HG02588 (cell line): ENCODE measurements around the gene LNX2.

Experiments used
- ATAC-seq: cut with Tn5 transposase; IDR thresholded peaks from one replicate; pipeline ENCODE4 v1.9.1; 2021; ENCODE audit warnings: mild to moderate bottlenecking, moderate library complexity; ENCODE audit not compliant: unreplicated experiment

The LNX2 gene

DNA sequence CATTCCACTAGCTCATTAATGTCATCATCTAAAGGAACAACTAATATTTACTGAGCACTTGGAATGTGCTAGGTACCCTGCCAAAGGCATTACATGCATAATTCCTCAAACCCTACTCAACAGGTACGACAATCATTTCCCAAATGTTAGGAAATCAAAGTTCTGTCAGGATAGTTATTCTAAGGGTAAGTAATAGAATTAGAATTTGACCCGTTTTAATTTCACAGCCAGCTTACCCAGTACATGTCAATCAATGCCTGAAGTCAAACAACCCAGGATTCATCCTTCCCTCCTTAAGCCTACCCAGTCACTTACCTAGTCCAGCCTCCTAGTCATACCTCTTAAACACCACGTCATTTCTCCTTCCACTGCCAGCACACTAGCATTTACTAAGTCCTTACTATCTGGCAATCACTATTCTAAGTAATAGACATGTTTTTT, 2.4 kb downstream of the LNX2 start:
- ATAC-seq = no peak

- ATAC-seq = no peak
Observed at GRCh38 chr13:27613628-27614027, 6.7 kb downstream of the LNX2 start.

- no peak for ATAC-seq
Observed at GRCh38 chr13:27607125-27607524, 13.2 kb downstream of the LNX2 start.

- ATAC-seq = no peak
Observed at GRCh38 chr13:27605610-27606200, 14.6 kb downstream of the LNX2 start.

GRCh38 chr13:27605099-27605498, 15.2 kb downstream of the LNX2 start:
- ATAC-seq = no peak

GRCh38 chr13:27601803-27602202, 18.5 kb downstream of the LNX2 start:
- ATAC-seq = no peak

GRCh38 chr13:27601208-27601607, 19.1 kb downstream of the LNX2 start:
- ATAC-seq = no peak

DNA sequence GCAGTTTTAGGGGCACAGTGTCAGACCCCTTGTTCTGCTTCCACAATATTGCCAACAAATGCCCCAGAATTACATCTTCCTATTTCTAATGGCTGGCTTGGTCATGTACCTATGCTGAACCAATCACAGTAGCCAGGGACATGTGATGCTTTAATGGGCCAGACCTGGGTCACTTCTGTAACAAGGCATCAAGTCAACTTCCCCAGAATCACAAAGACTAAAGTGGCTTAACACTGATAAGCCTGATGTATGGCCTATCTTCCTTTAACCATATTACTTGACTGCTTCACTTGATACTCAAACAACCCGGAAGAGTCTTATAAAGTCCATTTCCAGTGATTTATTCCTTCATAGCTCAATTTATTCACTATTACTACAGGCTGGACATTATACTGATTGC, 19.6 kb downstream of the LNX2 start:
- ATAC-seq = no peak

- ATAC-seq = no peak
Observed at GRCh38 chr13:27599845-27600553, 20.3 kb downstream of the LNX2 start.

- no peak for ATAC-seq
Observed at GRCh38 chr13:27599096-27599495, 21.2 kb downstream of the LNX2 start.

GRCh38 chr13:27595055-27595811, 25.1 kb downstream of the LNX2 start:
- no peak for ATAC-seq

DNA sequence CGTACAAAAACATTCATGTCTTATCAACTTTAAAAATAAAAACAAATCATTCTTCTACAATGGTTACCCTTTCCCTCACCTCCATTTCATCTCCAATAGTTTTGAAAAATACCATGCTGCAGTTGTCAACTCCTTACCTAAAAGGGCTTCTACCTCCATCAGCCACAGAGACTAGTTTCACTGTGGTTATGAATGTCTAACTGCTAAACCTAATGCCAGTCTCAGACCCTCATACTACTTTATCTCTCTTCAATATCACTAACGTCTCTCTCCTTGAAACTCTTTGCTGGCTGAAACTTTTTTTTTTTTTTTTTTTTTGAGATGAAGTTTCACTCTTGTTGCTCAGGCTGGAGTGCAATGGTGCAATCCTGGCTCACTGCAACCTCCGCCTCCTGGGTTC, 27.1 kb downstream of the LNX2 start:
- no peak for ATAC-seq

DNA sequence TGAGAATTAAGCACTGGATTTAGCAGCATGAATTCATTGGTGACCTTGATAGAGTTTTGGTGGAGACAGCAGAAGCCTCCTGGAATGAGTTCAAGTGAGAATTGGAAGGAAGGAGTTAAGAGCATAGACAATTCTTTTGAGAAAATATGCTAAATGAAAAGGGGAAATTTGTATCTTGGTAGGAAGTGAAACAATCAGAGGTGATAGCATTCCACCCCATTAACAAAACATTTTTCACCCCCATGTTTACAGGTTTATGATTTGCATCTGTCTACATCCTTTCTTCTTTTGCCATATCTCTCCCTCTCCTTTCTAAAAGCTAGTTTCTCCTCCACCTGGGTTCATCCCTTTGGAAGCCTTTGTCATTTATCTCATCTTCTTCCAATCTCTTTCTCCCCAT, 27.5 kb downstream of the LNX2 start:
- no peak for ATAC-seq

DNA sequence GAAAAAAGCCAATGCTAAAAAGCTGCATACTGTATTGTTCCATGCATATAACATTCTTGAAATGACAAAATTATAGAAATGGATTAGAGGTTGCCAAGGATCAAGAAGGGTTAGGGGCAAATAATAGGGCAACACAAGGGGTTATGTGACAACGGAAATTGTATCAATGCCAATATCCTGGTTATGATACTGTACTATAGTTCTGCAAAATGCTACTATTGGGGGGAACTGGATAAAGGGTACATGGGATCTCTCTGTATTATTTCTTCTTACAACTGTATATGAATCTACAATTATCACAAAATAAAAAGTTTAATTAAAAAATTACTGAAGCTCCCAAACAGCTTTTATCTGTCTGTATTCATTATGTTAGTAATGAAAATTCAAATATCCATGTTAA, 31.9 kb downstream of the LNX2 start:
- no peak for ATAC-seq

DNA sequence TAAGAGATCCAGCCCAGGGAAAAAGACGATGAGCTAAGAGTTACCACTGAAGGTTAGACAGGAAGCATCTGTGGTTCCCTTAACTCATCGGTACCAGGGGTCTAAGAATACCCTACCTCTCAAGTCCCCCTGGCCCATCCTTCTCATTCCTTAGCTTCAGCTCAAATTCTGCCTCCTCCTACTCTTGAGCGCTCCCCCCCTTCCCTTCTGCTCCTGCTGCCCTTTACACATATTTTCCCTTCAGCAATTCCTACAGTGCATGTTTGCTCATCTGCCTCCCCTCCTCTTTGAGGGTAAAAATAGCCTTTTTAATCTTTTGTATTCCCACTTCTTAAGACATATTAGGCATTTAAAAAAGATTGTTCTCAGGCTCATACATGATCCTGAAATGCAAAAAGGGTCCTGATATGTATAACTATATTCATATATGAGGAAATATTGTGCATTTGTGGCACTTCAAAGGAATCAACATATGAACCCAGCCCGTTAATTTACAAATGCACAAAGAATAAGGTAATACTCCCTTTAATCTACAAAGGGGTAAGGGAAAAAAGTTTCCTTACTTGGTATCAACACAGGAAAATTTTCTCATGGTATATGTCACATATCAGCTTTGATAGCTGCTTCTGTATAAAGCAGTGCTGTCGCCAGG, 33.1 kb downstream of the LNX2 start:
- no peak for ATAC-seq

DNA sequence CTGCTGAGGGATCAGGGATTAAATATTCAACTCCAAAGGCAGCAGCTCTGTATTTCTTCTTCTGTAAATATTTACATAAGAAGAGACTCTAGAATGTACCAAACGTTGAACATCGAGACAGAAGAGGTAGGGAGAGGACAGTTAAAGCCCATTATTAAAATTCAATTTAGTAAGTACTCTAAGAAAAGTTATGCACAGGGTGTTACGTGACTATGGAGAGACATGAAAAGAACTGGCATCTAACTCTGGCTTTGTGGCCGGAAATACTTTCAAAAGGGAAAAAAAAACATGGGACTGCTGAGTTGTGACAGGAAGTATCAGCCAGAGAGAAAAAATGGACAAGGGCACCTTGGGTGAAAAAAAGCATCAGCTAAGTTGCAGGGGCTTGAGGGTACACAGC, 36.7 kb downstream of the LNX2 start:
- no peak for ATAC-seq

- ATAC-seq = no peak
Observed at GRCh38 chr13:27578121-27579030, 42.0 kb downstream of the LNX2 start.

GRCh38 chr13:27574661-27575060, 45.7 kb downstream of the LNX2 start:
- no peak for ATAC-seq

DNA sequence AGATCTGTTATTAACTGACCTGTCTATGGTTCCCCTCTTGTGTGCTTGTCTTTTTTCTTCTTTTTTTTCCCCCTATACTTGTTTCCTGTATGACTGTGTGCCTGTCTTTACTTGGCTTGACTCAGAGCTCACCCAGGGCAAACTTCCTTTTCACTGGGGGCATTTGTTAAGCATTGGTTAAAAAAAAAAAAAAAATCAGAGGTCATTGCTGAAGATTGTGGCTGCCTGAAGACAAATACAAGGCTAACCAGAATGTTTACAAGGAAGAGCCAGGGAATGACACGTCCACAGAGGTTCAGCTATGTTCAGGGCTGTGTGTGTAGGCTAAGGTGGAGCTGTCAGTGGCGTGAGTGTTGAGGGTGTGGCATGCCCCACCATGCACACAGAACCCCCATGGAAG, 47.1 kb downstream of the LNX2 start:
- no peak for ATAC-seq

DNA sequence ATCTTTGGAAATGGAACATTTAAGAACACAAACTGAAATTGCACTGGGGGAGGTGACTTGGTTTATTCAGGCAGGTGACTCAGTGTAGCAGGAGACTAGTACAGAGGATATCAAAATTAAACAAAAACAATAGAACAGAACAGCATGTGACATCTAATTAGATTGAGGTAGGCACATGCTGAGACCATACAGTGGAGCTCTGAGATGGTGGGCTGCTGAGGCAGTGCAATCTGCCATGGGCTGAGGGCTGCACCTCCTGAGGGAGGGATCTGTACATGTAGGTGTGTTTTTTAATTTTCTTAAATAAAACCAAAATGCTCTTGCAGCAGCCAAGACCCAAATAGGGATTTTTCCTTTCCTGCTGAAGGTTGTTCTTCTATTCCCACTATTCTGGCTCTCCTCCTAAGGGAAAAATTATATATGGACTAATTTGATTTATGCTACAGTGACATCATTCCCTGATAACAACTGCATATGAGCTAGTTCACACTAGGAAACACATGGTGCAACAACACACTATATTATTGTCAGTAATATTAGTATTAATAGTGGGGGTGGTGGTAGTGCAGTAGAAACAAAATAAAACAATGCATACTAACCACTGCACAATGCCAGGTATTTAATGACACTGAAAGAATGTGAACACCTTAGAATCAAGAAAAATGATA, 48.0 kb downstream of the LNX2 start:
- no peak for ATAC-seq
